Right atrium auricular region (tissue), 2 donors: Measurements from ENCODE around the gene TMEM95. TPM values are rescaled to one million over a fixed set of nuclear protein-coding genes. Genes with fewer than 3 reads are reported as not detected.

Experiments
- DNase-seq: peaks from one replicate; pipeline ENCODE4 v3.0.0-alpha.2; 2019; ENCODE audit warnings: low spot score
- H3K27ac ChIP-seq, 2 donors: fragments of 200-600 bp; sonication (generic); 1 replicate in 1 of 2; 2 replicates in 1 of 2; pipeline ENCODE4 v1.5.1; 2016 to 2019
- H3K27me3 ChIP-seq, 2 donors: fragments of 200-600 bp; sonication (generic); one replicate each; pipeline versions ENCODE4 v1.5.1 to v1.6.0; 2017 to 2019
- H3K36me3 ChIP-seq: fragments of 200-600 bp; sonication (generic); one replicate; pipeline ENCODE4 v1.5.1; 2016
- H3K4me1 ChIP-seq, 2 donors: fragments of 200-600 bp; sonication (generic); one replicate each; pipeline versions ENCODE4 v1.5.1 to v1.6.0; 2017 to 2019
- H3K4me3 ChIP-seq, 2 donors: fragments of 200-600 bp; sonication (generic); 1 replicate in 1 of 2; 2 replicates in 1 of 2; pipeline ENCODE4 v1.5.1; 2017 to 2019; ENCODE audit warnings: mild to moderate bottlenecking in 1 of 2, moderate library complexity in 1 of 2
- H3K9me3 ChIP-seq, 2 donors: fragments of 200-600 bp; sonication (generic); one replicate each; pipeline ENCODE4 v1.5.1; 2019
- CTCF ChIP-seq, 2 donors: fragments of 200-600 bp; sonication (generic); IDR thresholded peaks; one replicate each; pipeline ENCODE4 v1.5.1; 2019; ENCODE audit warnings: antibody characterized with exemption in 2 of 2
- total RNA-seq, 2 donors: library from RNA; depleted of rRNA; stranded (reverse); fragments of >200 nt; gene quantifications; one replicate each; pipeline ENCODE4 v1.1.0, GENCODE V29; 2016

Gene TMEM95
- total RNA-seq, 2 donors from 2014 or later, result not detected

- Histone ChIP-seq H3K4me3 (no peak overlapping the region), H3K4me1 (peaks cover 0 to 28% of the 10 kb centered on the region in 2 donors), H3K27me3 (no peaks in the 10 kb centered on the region), H3K27ac (no peak overlapping the region), H3K9me3 (no peaks in the 10 kb centered on the region), H3K36me3 (no peaks in the 10 kb centered on the region)
- no peak for DNase-seq
- TF ChIP-seq CTCF (IDR thresholded peaks at IDR 0.05), result no peak
These were observed 24.2 kb downstream of the TMEM95 start for GRCh38 chr17:7379134-7379533.

- DNase-seq, result peak; percentile 69
- Histone ChIP-seq H3K36me3 (no peaks in the 10 kb centered on the region), H3K27ac (peak overlapping the region; percentile 38 to 45), H3K4me1 (peaks cover 0 to 31% of the 10 kb centered on the region in 2 donors), H3K4me3 (peak overlapping the region; percentile 44 to 55), H3K27me3 (no peaks in the 10 kb centered on the region), H3K9me3 (no peaks in the 10 kb centered on the region)
- TF ChIP-seq CTCF (IDR thresholded peaks at IDR 0.05), result no peak
These were observed 25.4 kb downstream of the TMEM95 start for GRCh38 chr17:7380321-7380720.

- H3K9me3 ChIP-seq, result no peaks in the 10 kb centered on the region
- H3K36me3 ChIP-seq, result no peaks in the 10 kb centered on the region
- H3K27me3 ChIP-seq, result no peaks in the 10 kb centered on the region
- H3K4me1 ChIP-seq, result peaks cover 0 to 31% of the 10 kb centered on the region in 2 donors
- H3K27ac ChIP-seq, result peak within 1 kb of the TSS; percentile 38 to 45
- TF ChIP-seq CTCF (IDR thresholded peaks at IDR 0.05), result no peak
- peak within 1 kb of the TSS; percentile 44 to 55 for H3K4me3 ChIP-seq
- no peak for DNase-seq
These were observed 26.1 kb downstream of the TMEM95 start, which contains the start of gene TNK1 for GRCh38 chr17:7380855-7381683. TSS of gene TNK1 (plus strand) at chr17:7381089. CDS start at chr17:7382927, 1,838 bp downstream.

GRCh38 chr17:7382901-7383300 lies 27.9 kb downstream of the TMEM95 start:
- H3K27ac ChIP-seq, result no peak overlapping the region
- DNase-seq, result no peak
- no peaks in the 10 kb centered on the region for H3K9me3 ChIP-seq
- no peaks in the 10 kb centered on the region for H3K27me3 ChIP-seq
- H3K4me1 ChIP-seq, result peaks cover 0 to 31% of the 10 kb centered on the region in 2 donors
- TF ChIP-seq CTCF (IDR thresholded peaks at IDR 0.05), result no peak
- H3K4me3 ChIP-seq, result no peak overlapping the region
- no peaks in the 10 kb centered on the region for H3K36me3 ChIP-seq

- DNase-seq, result no peak
- Histone ChIP-seq H3K9me3 (no peaks in the 10 kb centered on the region), H3K4me3 (peak overlapping the region in 1 of 2 donors; percentile 53), H3K36me3 (no peaks in the 10 kb centered on the region), H3K27me3 (no peaks in the 10 kb centered on the region), H3K27ac (no peak overlapping the region), H3K4me1 (peaks cover 0 to 31% of the 10 kb centered on the region in 2 donors)
- no peak for TF ChIP-seq CTCF (IDR thresholded peaks at IDR 0.05)
These were observed 28.4 kb downstream of the TMEM95 start for GRCh38 chr17:7383371-7383741.
